GM21360 (cell line): ENCODE results near the gene AEN.
"Not testable (repeated sequence)": the region's sequence is repeated elsewhere in the genome, so short reads cannot be mapped to it uniquely, and the experiment has no call there.

ENCODE experiments used
- ATAC-seq: cut with Tn5 transposase; IDR thresholded peaks from one replicate; pipeline ENCODE4 v1.9.1; 2021; ENCODE audit warnings: mild to moderate bottlenecking, moderate library complexity; ENCODE audit not compliant: unreplicated experiment

The AEN gene

DNA sequence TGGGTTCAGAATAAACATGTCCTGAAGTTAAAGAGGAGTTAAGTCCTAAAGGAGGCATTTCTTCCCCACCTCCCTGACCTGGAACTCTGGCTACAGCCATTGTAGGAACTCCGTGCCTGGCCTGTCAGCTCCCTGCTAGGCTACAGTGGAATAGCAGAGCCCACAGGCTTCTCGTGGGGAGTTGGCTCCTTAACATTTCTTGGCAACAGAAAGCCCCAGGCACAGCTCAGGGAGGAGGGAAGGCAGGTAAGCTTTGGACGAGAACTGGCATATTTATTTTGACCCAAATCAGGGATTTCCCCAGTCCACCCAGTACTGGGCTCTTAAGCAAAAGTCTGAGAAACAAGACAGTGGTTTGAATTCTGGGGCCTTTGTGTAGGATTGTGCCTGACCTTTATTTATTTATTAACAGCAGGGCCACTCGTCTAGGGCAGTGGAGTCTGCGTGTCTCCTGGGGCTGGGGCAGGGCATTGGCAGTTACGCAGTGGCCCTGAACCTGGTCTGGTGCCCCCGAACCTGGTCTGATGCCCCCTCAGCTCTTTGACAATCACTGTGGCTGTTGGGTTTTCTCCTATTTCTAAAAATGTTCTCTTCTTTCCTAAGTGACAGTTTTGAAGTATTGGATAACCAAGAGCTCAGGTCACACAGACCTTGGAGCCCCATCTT is 9.8 kb downstream of the AEN start:
- no peak for ATAC-seq

GRCh38 chr15:88631464-88632028 is 10.4 kb downstream of the AEN start:
- ATAC-seq: no peak

- not testable (repeated sequence) for ATAC-seq
Observed at GRCh38 chr15:88632797-88633196, 11.7 kb downstream of the AEN start.

GRCh38 chr15:88634449-88634848 is 13.3 kb downstream of the AEN start:
- ATAC-seq: no peak

DNA sequence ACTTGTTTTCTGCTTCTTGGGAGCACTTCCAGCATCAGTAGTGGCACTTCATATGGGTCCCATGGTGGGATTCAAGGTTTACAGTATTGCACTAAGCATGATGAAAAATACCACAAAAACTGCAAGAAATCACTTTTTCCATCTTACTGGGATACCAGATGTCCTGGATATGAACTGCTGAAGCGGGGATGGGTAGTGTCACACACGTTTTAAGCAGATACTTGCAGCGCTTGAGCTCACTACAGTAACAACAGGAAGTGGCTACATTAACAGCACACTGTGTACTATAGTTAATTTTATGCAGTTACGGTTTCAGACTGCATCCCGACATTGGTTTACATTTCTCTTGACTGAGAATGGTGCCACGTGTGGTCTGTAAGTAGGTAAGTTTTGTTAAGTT is 14.2 kb downstream of the AEN start:
- peak; percentile 26 for ATAC-seq

- ATAC-seq: no peak
Observed at GRCh38 chr15:88636050-88636449, 14.9 kb downstream of the AEN start.

- ATAC-seq: no peak
Observed at GRCh38 chr15:88636654-88637053, 15.5 kb downstream of the AEN start.

- no peak for ATAC-seq
Observed at GRCh38 chr15:88637436-88637835, 16.3 kb downstream of the AEN start.

GRCh38 chr15:88637841-88638625 is 16.9 kb downstream of the AEN start:
- ATAC-seq: no peak

GRCh38 chr15:88638626-88639372 is 17.7 kb downstream of the AEN start, which contains the start of gene ISG20:
ISG20 (plus strand) TSS chr15:88639016; CDS start chr15:88639367, 351 bp downstream.
- peak; percentile 69 for ATAC-seq

GRCh38 chr15:88641959-88642452 is 20.9 kb downstream of the AEN start:
- ATAC-seq: no peak

- ATAC-seq: not testable (repeated sequence)
Observed at GRCh38 chr15:88642514-88642913, 21.4 kb downstream of the AEN start.

GRCh38 chr15:88644741-88645140 is 23.6 kb downstream of the AEN start:
- ATAC-seq: no peak

DNA sequence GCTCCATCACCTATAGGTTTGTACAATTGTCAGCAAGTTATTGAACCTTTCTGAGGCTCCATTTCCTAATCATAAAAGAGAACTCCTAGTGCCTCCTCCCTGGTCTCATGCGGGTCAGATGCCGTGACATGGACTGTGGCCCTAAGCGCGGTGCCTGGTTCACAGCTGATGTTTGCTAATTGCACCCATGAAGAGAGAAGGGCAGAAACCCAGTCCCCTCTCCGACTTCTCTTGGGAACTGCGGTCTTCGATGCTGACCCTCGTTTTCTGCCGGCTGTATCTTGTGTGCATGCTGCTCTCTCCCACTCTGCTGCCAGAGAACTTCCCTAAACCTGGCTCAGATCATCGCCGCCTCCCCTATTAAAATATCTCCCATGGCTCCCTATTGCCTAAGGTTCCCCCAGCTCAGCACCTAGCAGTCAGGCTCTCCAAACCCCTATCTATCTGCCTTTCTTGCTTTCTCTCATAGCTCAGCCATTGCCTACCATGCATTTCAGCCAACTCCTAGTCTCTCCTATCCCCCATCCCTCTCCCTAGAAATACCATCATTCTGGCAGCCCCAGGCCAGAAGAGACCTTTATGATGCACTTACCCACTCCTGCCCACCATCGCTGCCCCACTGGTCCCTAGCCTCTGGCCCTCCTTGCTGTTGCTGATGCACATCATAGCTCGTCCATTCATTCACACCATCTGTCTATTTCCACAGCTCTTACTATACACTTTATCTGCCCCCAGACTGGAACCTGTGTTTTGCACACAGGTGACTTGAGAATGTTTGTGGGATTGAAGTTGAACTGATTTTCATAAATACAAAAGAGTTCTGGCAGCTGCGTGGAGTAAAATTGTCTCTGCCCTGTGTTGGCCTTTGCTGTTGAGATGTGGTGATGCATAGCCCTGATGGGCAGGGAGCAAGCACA is 24.3 kb downstream of the AEN start:
- no peak for ATAC-seq

- ATAC-seq: no peak
Observed at GRCh38 chr15:88646088-88646405, 24.9 kb downstream of the AEN start.

GRCh38 chr15:88646951-88647350 is 25.8 kb downstream of the AEN start:
- ATAC-seq: no peak

- no peak for ATAC-seq
Observed at GRCh38 chr15:88647351-88648105, 26.4 kb downstream of the AEN start.

GRCh38 chr15:88648357-88649214 is 27.4 kb downstream of the AEN start:
- ATAC-seq: no peak
